Measurements from ENCODE around the gene PDE3A. TPM values are rescaled to one million over a fixed set of nuclear protein-coding genes. Genes with fewer than 3 reads are reported as not detected.

Gene PDE3A
- total and polyA plus RNA-seq, 8 donors = 4.9 to 16.5 (median 12.6) TPM

DNA sequence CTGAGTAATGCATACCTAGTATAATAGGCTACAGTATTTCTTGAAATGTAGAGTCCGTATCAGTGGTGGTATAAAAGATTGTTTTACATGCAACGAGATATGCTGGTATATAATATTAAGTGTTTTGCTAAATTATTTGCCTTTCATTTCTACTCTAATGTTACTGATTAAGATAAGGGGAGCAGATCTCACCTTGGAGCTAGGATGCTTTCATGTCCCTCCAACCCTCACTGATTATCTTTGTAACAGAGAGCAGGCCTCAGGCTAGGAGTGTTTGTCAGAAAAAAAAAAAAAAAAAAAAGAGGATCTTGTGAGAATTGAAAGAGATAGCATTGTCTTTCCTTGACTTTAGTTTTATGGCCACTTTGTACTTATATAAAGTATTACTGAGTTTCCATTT lies 92.6 kb downstream of the PDE3A start:
- TF ChIP-seq, protein P1, sequence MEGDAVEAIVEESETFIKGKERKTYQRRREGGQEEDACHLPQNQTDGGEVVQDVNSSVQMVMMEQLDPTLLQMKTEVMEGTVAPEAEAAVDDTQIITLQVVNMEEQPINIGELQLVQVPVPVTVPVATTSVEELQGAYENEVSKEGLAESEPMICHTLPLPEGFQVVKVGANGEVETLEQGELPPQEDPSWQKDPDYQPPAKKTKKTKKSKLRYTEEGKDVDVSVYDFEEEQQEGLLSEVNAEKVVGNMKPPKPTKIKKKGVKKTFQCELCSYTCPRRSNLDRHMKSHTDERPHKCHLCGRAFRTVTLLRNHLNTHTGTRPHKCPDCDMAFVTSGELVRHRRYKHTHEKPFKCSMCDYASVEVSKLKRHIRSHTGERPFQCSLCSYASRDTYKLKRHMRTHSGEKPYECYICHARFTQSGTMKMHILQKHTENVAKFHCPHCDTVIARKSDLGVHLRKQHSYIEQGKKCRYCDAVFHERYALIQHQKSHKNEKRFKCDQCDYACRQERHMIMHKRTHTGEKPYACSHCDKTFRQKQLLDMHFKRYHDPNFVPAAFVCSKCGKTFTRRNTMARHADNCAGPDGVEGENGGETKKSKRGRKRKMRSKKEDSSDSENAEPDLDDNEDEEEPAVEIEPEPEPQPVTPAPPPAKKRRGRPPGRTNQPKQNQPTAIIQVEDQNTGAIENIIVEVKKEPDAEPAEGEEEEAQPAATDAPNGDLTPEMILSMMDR (IDR thresholded peaks at IDR 0.05) = no peak
- no peak for ATAC-seq
- DNase-seq = no peak
- FAIRE-seq = no peak
- Histone ChIP-seq H3K4me3 (no peak overlapping the region), H3K36me3 (no peaks in the 10 kb centered on the region), H3K27ac (no peak overlapping the region), H3K4me1 (peaks cover 0 to 9% (median 0%) of the 10 kb centered on the region in 3 donors), H3K9me3 (no peaks in the 10 kb centered on the region), H3K27me3 (no peaks in the 10 kb centered on the region)
- 45 to 65% methylated on average over 2 of the region's 2 CpGs for whole genome bisulfite sequencing, 2 donors
- intact Hi-C loops (cut with DNase I) = no loop called here

DNA sequence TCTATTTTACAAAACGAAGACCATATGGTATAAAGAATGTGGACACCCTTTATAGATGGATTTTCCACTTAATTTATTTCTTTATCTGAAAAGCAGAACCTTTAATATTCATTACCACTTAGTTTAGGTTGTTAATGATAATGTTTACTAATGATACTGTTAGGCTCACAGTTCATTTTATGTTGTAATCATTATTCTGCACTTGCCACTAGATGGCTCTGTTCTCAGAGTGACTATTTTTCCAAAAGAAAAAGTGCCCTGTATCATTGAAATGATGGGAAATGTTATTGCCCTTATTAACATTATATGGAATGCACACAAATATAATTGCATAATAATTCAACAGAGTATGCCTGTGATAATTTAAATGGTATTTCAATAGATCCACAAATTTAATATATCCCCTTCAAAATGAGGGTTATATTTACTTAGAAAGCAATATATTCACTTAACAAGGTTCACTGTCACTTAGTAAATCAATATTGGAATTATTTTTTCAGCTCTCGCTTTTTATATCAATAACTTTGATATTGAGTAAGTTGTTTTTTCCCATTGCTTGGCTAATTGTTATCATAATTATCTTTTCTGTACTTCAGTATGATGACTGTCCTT lies 95.7 kb downstream of the PDE3A start:
- H3K27ac ChIP-seq = no peak overlapping the region
- H3K4me1 ChIP-seq = no peaks in the 10 kb centered on the region
- intact Hi-C loops (cut with DNase I) = no loop called here
- no peaks in the 10 kb centered on the region for H3K36me3 ChIP-seq
- TF ChIP-seq, protein P1 (IDR thresholded peaks at IDR 0.05) = peak in 3 of 4 donors; percentile 31 to 48 (median 36)
- no peak for DNase-seq
- no peaks in the 10 kb centered on the region for H3K9me3 ChIP-seq
- 31 to 32% methylated on average over 2 of the region's 2 CpGs for WGBS, 2 donors
- peak in 3 of 4 donors; percentile 51 to 56 (median 54) for ATAC-seq
- H3K27me3 ChIP-seq = no peaks in the 10 kb centered on the region
- H3K4me3 ChIP-seq = no peak overlapping the region
- FAIRE-seq = peak; percentile 96

DNA sequence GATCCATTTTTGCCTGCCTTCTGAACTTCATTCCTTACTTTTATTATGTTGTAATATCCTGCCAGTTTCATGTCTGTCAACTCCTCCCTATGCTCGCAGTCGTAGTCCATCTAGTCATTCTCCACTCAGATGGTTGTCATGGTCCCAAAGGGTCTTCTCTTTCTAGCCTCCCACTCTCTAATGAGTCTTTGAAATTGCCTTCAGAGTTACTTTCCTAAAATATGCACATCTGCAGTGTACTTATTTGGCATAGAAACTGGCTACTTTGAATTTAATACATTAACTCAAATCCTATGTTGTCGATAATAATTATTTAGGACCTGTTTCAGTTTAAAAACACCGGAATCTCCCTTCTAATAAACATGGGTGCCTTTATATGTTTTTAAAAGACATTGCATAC lies 101.0 kb downstream of the PDE3A start:
- Histone ChIP-seq H3K27ac (no peak overlapping the region), H3K4me3 (no peak overlapping the region), H3K27me3 (no peaks in the 10 kb centered on the region), H3K4me1 (no peaks in the 10 kb centered on the region), H3K36me3 (no peaks in the 10 kb centered on the region), H3K9me3 (no peaks in the 10 kb centered on the region)
- DNase-seq (no peak), ATAC-seq (no peak), FAIRE-seq (no peak)
- 78 to 85% methylated on average over 4 of the region's 4 CpGs for WGBS, 2 donors
- intact Hi-C loops (cut with DNase I) = no loop called here
- TF ChIP-seq, protein P1 (IDR thresholded peaks at IDR 0.05) = no peak

DNA sequence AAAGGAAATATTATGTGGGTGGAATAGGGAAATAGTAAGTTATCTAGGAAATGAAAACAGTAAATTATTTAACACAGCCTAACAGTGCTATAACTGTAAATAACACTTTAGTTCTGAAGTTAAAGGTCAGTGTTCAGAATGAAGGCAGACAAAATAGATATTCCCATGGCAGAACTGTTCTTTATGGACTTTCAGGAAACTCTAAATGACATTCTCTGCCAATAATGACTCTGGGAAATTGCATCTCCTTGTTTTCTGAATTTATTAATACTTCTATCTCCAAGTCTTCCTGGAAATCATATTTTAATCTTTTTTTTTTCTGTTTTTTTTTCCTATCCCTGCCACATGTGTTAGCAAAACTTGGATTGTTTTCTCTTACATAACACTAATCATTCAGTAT lies 101.4 kb downstream of the PDE3A start:
- DNase-seq (no peak), FAIRE-seq (no peak), ATAC-seq (no peak)
- Histone ChIP-seq H3K9me3 (no peaks in the 10 kb centered on the region), H3K4me3 (no peak overlapping the region), H3K36me3 (no peaks in the 10 kb centered on the region), H3K4me1 (no peaks in the 10 kb centered on the region), H3K27ac (no peak overlapping the region), H3K27me3 (no peaks in the 10 kb centered on the region)
- TF ChIP-seq, protein P1 (IDR thresholded peaks at IDR 0.05) = no peak
- intact Hi-C loops (cut with DNase I) = no loop called here

DNA sequence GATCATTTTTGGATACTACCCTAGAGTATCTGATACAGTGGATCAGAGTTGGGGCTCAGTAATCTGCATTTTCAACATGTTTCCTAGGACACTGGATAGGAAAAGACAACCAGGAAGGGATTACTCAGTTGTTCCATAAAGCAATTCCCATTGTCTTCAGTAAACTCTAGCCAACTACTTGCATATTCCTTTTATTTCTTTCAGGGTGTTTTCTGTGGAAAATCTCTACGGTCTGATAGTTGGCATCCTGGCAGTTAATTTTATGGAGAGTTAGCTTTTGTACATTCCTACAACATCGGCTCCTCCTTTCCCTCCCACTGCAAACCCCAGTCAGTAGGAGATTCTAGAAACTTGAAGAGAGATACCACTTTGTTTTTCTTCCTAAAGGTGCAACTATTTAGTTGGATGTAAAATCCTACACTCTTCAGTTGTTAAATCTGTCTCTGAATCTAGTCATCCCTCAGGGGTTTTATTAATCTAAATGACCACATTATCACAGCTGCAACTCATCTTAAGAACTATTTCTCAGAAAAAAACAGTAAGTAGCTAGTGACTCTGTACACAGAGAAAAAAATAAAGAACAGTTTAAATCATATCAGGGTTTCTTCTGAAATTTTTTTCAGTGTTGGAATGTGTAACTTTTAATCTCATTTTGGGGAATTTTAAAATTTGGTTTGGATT lies 103.9 kb downstream of the PDE3A start:
- intact Hi-C loops (cut with DNase I) = no loop called here
- Histone ChIP-seq H3K27ac (no peak overlapping the region), H3K9me3 (no peaks in the 10 kb centered on the region), H3K36me3 (no peaks in the 10 kb centered on the region), H3K27me3 (no peaks in the 10 kb centered on the region), H3K4me3 (no peak overlapping the region), H3K4me1 (no peaks in the 10 kb centered on the region)
- TF ChIP-seq, protein P1 (IDR thresholded peaks at IDR 0.05) = no peak
- WGBS, 2 donors = 56 to 67% methylated on average over 2 of the region's 2 CpGs
- FAIRE-seq = no peak
- DNase-seq = no peak
- ATAC-seq = no peak

Measured in pancreas (tissue), 10 donors.